Skin of body (tissue), 2 donors: ENCODE measurements around the gene GLRX3. TPM values are rescaled to one million over a fixed set of nuclear protein-coding genes. Genes with fewer than 3 reads are reported as not detected.

ENCODE experiments used
- DNase-seq: peaks from one replicate; lab custom pipeline; 2025; lab: John Stamatoyannopoulos, UW
- total RNA-seq: library from RNA; depleted of rRNA; stranded (reverse); fragments of >200 nt; gene quantifications from one replicate; pipeline ENCODE4 v1.2.3, GENCODE V29; 2014

Gene GLRX3
- total RNA-seq, 1 donor from 2014 or later: 38.0 TPM

- DNase-seq: no peak
Measured at GRCh38 chr10:130207205-130207604, 71.0 kb downstream of the GLRX3 start.

GRCh38 chr10:130208807-130209206 is 72.6 kb downstream of the GLRX3 start:
- DNase-seq: no peak

GRCh38 chr10:130212746-130213145 is 76.6 kb downstream of the GLRX3 start:
- DNase-seq: no peak

DNA sequence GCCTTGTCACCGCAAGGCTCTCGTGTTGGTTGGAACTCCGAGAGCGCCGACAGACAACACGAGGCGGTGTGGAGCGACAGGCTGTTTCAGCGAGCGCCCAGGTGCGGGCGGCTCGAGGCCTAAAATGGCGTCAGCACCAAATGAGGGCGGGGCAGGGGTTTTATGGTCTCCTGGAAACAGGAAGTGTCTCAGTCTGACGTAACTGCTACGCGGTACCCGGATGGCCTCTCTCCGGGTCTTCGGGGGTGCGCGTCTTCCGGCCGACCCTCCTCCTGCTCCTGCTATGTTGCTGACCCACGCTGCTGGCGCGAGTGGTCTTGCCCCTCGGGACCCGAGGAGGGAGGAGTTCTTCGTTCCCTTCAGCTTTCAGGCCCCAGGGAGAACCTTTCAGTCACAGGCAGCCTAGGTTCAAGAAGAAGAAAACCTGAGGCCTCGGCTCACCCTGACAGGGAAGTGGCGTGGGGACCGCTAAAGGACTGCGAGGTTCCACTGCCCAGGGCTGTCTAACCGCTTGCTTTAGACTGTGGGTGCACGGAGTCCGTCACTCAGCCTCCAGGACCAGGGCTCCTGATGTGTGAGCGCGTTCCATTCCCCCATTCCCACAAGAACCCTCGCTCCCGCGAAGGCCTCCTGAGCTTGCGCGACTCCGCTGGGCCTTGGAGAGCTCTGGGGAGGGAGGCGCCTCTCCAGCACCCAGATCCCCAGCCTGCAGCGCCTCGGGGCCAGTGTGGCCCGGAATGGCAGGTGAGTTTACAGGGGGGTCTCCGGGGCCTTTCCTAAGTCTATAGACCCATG is 77.3 kb downstream of the GLRX3 start:
- DNase-seq: no peak

DNA sequence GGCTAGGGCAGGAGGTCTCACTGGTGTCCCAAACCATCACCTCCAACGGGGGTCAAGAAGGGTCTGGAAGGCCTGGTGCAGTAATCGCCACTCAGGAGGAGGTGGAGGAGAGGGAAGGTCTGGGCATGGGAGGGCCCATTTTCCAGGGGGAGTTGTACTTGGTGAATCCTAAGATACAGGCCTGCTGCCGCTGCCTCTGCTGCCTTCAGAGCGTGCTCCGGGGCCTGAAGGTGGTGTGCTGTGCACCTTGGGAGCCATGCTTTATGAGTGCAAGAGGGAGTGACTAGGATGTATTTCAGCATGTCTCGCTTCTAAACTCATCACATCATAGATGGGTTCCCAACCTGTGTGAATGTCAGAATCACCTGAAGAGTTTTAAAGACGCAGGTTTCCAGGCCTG is 78.2 kb downstream of the GLRX3 start:
- DNase-seq: no peak

GRCh38 chr10:130215151-130215930 is 79.2 kb downstream of the GLRX3 start:
- no peak for DNase-seq

DNA sequence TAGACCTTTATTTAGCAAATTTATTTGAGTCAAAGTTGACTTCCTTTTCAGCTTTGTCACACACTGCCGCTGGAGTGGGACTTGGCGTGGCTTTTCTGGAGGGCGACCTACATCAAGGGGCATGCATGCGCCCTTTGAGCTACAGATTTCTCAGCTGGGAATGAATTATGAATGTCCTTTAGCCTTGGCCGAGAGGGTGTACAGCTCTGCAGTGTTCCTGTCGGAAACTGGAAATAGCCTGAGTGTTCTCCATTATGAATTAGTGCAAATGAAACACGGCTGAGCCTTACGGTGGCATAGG is 79.7 kb downstream of the GLRX3 start:
- DNase-seq: no peak

DNA sequence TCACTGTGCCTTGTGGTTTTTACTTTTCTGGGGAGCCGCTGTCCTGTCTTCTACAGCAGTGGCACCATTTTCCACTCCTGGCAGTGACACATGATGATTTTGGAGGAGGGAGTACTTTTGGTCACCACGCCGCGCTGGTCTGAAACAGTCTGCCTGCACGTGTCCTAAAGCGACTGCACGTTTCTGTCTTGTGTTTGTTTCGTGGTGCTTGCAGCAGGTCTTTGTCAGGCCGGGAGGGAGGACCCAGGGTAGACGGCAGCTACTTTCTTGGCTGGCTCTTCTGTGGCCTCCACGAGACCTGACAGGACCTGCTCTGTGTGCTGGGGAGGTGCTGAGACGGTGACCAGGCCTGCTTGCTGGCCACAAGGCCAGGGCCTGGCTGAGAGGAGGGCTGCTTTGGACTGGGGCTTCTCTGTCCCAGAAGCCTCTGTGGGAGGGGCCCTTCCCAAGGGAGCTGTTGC is 82.0 kb downstream of the GLRX3 start:
- no peak for DNase-seq

DNA sequence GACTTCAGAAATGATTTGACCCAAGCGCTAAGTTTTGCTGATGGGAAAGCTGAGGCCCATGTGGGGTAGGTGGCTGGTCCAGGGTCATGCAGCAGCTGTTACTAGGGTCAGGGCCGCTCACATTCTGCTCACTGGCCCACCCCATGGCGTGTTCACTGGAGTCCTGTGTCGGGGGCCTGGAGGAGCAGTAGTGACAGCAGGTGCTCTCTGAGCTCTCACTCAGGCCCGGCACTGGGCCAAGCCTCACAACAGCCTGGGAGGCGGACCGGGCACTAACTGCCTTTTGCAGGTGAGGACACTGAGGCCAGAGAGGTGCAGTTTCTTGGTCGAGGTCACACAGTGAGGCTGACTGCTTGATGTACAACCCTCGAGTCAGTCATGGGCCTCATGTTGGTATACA is 82.7 kb downstream of the GLRX3 start:
- no peak for DNase-seq

DNA sequence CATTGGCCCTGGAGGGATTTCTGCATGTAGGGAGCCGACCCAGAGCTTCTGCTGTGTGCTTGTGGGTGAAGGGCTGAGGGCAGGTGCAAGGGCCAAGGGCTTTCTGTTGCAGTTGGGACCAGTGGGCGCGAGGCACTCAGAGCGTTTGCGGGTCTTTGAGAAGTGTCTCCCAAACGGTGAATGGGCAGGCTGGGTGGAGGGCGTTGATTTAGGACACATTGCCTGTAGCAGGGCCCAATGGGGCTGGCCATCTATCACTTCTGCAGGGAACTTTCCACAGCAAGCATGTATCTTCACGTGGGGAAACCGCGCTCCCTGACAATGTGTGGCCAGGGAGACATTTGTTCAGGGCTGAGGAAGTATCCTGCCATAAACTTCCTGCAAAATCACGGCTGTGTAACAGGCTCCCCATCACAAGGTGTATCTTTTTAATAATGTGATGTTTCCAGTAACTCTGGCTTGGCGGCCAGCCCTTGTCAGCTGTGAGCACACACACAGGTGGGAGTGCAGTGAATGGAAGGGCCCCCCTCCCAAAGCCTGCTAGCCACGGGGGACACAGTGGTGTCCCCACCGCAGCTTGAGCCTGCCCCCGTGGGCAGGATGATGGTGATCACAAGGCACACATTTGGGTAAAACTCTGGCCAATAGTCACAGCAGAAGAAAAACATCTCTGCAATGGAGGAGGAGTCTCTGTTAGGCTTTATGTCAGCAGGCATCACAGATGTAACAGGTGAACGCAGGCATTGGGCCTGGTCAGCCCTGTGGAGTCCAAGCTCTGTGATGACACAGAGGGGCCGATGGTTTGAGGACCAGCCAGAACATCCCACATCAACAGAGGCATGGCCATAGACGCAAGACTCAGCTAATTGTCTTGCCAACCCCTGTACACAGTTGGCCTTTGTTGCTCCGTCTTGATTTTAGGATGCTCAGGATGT is 84.3 kb downstream of the GLRX3 start:
- DNase-seq: no peak

DNA sequence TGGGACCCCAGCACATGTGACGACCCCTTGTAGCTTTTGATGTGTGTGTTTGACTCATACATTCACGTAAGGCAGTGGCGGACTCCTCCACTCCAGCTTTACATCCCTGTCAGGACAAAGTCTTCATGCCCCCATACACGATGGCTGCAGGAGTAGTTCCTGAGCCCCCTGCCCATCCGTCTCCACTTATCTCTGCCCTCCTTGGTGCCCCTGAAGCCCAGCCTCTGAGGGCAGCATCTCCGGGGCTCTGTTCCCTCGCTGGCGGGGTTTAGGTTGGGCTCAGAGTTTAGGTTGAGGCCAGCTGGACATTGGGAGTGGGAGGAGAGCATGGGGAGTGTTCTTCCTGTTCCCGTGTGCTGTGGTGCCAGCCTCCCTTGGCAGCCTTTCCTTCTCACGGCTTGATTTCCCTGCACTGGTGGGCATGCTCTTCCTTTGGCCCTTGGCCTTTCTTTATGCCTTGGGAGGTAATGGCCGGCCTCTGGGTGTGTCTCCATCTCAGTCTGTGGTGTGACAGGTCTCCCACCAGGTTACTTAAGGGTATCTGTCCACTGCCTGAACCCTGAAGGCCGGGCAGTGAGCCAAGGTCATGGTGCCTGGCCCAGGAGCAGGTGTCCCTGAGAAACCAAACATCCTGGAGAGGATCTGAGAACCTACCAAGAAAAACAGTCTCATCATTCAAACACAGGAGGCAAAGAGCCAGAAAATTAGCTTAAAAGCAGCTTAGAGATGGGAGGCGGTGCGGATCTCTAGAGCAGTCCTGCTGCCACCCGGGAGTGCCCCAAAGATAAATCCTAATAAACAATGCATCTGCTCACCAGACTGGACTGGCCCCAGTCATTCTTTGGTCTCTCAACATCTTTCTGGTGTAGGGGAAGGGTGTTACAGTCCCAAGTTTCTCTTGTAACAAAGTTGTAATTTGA is 85.5 kb downstream of the GLRX3 start:
- DNase-seq: no peak

GRCh38 chr10:130222381-130222780 is 86.2 kb downstream of the GLRX3 start:
- DNase-seq: no peak

GRCh38 chr10:130224228-130224627 is 88.0 kb downstream of the GLRX3 start:
- no peak for DNase-seq

- DNase-seq: no peak
Measured at GRCh38 chr10:130226012-130226411, 89.8 kb downstream of the GLRX3 start.

- DNase-seq: no peak
Measured at GRCh38 chr10:130227883-130228282, 91.7 kb downstream of the GLRX3 start.

Other genes with a start within 250 kb of the GLRX3 start
- 19.5 TPM for gene EBF3, start 172.1 kb upstream of the GLRX3 start, total RNA-seq
- 1.4 TPM for gene C10orf143, start 25.6 kb upstream of the GLRX3 start, total RNA-seq